GM18499 (cell line): ENCODE measurements around the gene PHACTR3.
"Not testable (repeated sequence)": the region's sequence is repeated elsewhere in the genome, so short reads cannot be mapped to it uniquely, and the experiment has no call there.

ENCODE experiments used
- ATAC-seq: cut with Tn5 transposase; IDR thresholded peaks from one replicate; pipeline ENCODE4 v1.9.1; 2021; ENCODE audit warnings: moderate number of reproducible peaks; ENCODE audit not compliant: insufficient read depth, unreplicated experiment

The PHACTR3 gene

GRCh38 chr20:59603781-59604541 lies at the start of gene PHACTR3:
TSS of gene PHACTR3 (plus strand) at chr20:59604540. CDS start at chr20:59605015, 475 bp downstream.
- ATAC-seq = no peak

- not testable (repeated sequence) for ATAC-seq
Measured at GRCh38 chr20:59557733-59558529, 46.4 kb upstream of the PHACTR3 start.

- no peak for ATAC-seq
Measured at GRCh38 chr20:59559024-59559817, 45.1 kb upstream of the PHACTR3 start.

GRCh38 chr20:59559863-59560262 lies 44.5 kb upstream of the PHACTR3 start:
- no peak for ATAC-seq

- ATAC-seq = no peak
Measured at GRCh38 chr20:59560588-59561227, 43.6 kb upstream of the PHACTR3 start.

GRCh38 chr20:59561228-59561605 lies 43.1 kb upstream of the PHACTR3 start:
- ATAC-seq = no peak

GRCh38 chr20:59561614-59562277 lies 42.6 kb upstream of the PHACTR3 start:
- no peak for ATAC-seq

- no peak for ATAC-seq
Measured at GRCh38 chr20:59564171-59564570, 40.2 kb upstream of the PHACTR3 start.

- no peak for ATAC-seq
Measured at GRCh38 chr20:59564943-59565342, 39.4 kb upstream of the PHACTR3 start.

GRCh38 chr20:59565768-59566461 lies 38.4 kb upstream of the PHACTR3 start:
- no peak for ATAC-seq

- ATAC-seq = no peak
Measured at GRCh38 chr20:59566631-59567524, 37.5 kb upstream of the PHACTR3 start.

GRCh38 chr20:59567585-59568508 lies 36.5 kb upstream of the PHACTR3 start:
- ATAC-seq = no peak

GRCh38 chr20:59568509-59569024 lies 35.8 kb upstream of the PHACTR3 start:
- no peak for ATAC-seq

- no peak for ATAC-seq
Measured at GRCh38 chr20:59569305-59569704, 35.0 kb upstream of the PHACTR3 start.

GRCh38 chr20:59571151-59571550 lies 33.2 kb upstream of the PHACTR3 start:
- ATAC-seq = no peak

- no peak for ATAC-seq
Measured at GRCh38 chr20:59571551-59572314, 32.6 kb upstream of the PHACTR3 start.
